Activated CD4-positive, alpha-beta T cell treated with anti-CD3 and anti-CD28 coated beads, Interleukin-2, amount 10 ng/mL, durations not matched to agents 7 days and 5 days (primary cell): ENCODE results near the gene CAMK2N2. TPM values are rescaled to one million over a fixed set of nuclear protein-coding genes. Genes with fewer than 3 reads are reported as not detected.
"Not testable (repeated sequence)": the region's sequence is repeated elsewhere in the genome, so short reads cannot be mapped to it uniquely, and the experiment has no call there.

ENCODE experiments used
- CTCF ChIA-PET: fragments of 350-600 bp; sonication (Branson Sonifier 250); formaldehyde crosslinking; loops from one replicate; lab custom pipeline; 2021; ENCODE audit warnings: antibody characterized with exemption; lab: Charles Lee
- POLR2A ChIA-PET: fragments of 350-600 bp; sonication (Branson Sonifier 250); formaldehyde crosslinking; loops from one replicate; lab custom pipeline; 2021; ENCODE audit warnings: antibody characterized with exemption; lab: Charles Lee
- DNase-seq: peaks from one replicate; pipeline ENCODE4 v3.0.0-alpha.2; 2020
- H3K27ac Mint-ChIP-seq: one replicate; pipeline ENCODE4 v1.8.0; 2021; ENCODE audit warnings: mild to moderate bottlenecking, moderate library complexity, mixed read lengths
- H3K27me3 Mint-ChIP-seq: one replicate; pipeline ENCODE4 v1.8.0; 2021; ENCODE audit warnings: mixed read lengths
- H3K36me3 Mint-ChIP-seq: one replicate; pipeline ENCODE4 v1.8.0; 2021; ENCODE audit warnings: low read depth, mixed read lengths
- H3K4me1 Mint-ChIP-seq: one replicate; pipeline ENCODE4 v1.8.0; 2021; ENCODE audit warnings: mixed read lengths
- H3K4me3 Mint-ChIP-seq: one replicate; pipeline ENCODE4 v1.8.0; 2021; ENCODE audit warnings: mild to moderate bottlenecking, moderate library complexity, mixed read lengths
- H3K9me3 Mint-ChIP-seq: one replicate; pipeline ENCODE4 v1.8.0; 2021; ENCODE audit warnings: mixed read lengths
- total RNA-seq, 2 experiments: library from RNA; stranded (reverse); gene quantifications; one replicate each; pipeline ENCODE4 v1.2.3, GENCODE V29; 2021

Gene CAMK2N2
- total RNA-seq, 2 experiments from 2014 or later = not detected

GRCh38 chr3:184291044-184291737 is 29.8 kb upstream of the CAMK2N2 start:
- H3K27ac Mint-ChIP-seq = no peak overlapping the region
- H3K27me3 Mint-ChIP-seq = peaks cover 4% of the 10 kb centered on the region
- no peak overlapping the region for H3K4me3 Mint-ChIP-seq
- H3K9me3 Mint-ChIP-seq = no peaks in the 10 kb centered on the region
- POLR2A ChIA-PET = no interaction called here
- no peak for DNase-seq
- no peaks in the 10 kb centered on the region for H3K36me3 Mint-ChIP-seq
- H3K4me1 Mint-ChIP-seq = peaks cover 4% of the 10 kb centered on the region
- CTCF ChIA-PET = interaction anchor here (0.6 kb wide), 1 partner anchor 88 kb away, joined by 3 read pairs; no protein-coding TSS in a partner anchor

GRCh38 chr3:184290331-184290730 is 29.0 kb upstream of the CAMK2N2 start:
- CTCF ChIA-PET = no interaction called here
- no peak for DNase-seq
- Mint-ChIP-seq H3K36me3 (no peaks in the 10 kb centered on the region), H3K4me1 (peaks cover 4% of the 10 kb centered on the region), H3K4me3 (no peak overlapping the region), H3K9me3 (no peaks in the 10 kb centered on the region), H3K27me3 (peaks cover 7% of the 10 kb centered on the region), H3K27ac (no peak overlapping the region)
- POLR2A ChIA-PET = no interaction called here

- peak; percentile 66 for DNase-seq
- Mint-ChIP-seq H3K27me3 (peaks cover 7% of the 10 kb centered on the region), H3K9me3 (no peaks in the 10 kb centered on the region), H3K27ac (no peak overlapping the region), H3K4me1 (peaks cover 4% of the 10 kb centered on the region), H3K4me3 (no peak overlapping the region), H3K36me3 (no peaks in the 10 kb centered on the region)
- CTCF ChIA-PET = interaction anchor here (0.6 to 1.1 kb wide), 5 partner anchors 10 to 394 kb away, joined by 3 to 6 read pairs (median 3); no protein-coding TSS in a partner anchor
- POLR2A ChIA-PET = no interaction called here
These were observed 28.1 kb upstream of the CAMK2N2 start for GRCh38 chr3:184289426-184289938.

GRCh38 chr3:184284696-184285095 is 23.3 kb upstream of the CAMK2N2 start:
- POLR2A ChIA-PET = no interaction called here
- no peaks in the 10 kb centered on the region for H3K9me3 Mint-ChIP-seq

GRCh38 chr3:184283681-184284080 is 22.3 kb upstream of the CAMK2N2 start:
- ChIA-PET POLR2A (no interaction called here), CTCF (interaction anchor here (0.6 kb wide), 2 partner anchors 16 to 519 kb away, joined by 3 to 8 read pairs; no protein-coding TSS in a partner anchor)
- Mint-ChIP-seq H3K4me1 (no peaks in the 10 kb centered on the region), H3K4me3 (no peak overlapping the region), H3K27ac (no peak overlapping the region), H3K9me3 (no peaks in the 10 kb centered on the region), H3K27me3 (peaks cover 6% of the 10 kb centered on the region), H3K36me3 (no peaks in the 10 kb centered on the region)
- no peak for DNase-seq

More at GRCh38 chr3:184284696-184285095, 23.3 kb upstream of the CAMK2N2 start:
- Mint-ChIP-seq H3K36me3 (no peaks in the 10 kb centered on the region), H3K4me3 (no peak overlapping the region), H3K4me1 (peaks cover 4% of the 10 kb centered on the region), H3K27ac (no peak overlapping the region), H3K27me3 (peaks cover 7% of the 10 kb centered on the region)
- DNase-seq = peak; percentile 38
- CTCF ChIA-PET = interaction anchor here (0.5 to 1.6 kb wide), 3 partner anchors 57 to 256 kb away, joined by 3 to 5 read pairs (median 4); no protein-coding TSS in a partner anchor

GRCh38 chr3:184282941-184283340 is 21.6 kb upstream of the CAMK2N2 start:
- CTCF ChIA-PET = no interaction called here
- no peak for DNase-seq
- no peak overlapping the region for H3K27ac Mint-ChIP-seq
- no peaks in the 10 kb centered on the region for H3K9me3 Mint-ChIP-seq
- H3K27me3 Mint-ChIP-seq = peaks cover 6% of the 10 kb centered on the region
- H3K36me3 Mint-ChIP-seq = no peaks in the 10 kb centered on the region
- no peaks in the 10 kb centered on the region for H3K4me1 Mint-ChIP-seq
- POLR2A ChIA-PET = no interaction called here
- H3K4me3 Mint-ChIP-seq = no peak overlapping the region

GRCh38 chr3:184277366-184277765 is 16.0 kb upstream of the CAMK2N2 start:
- Mint-ChIP-seq H3K27ac (no peak overlapping the region), H3K27me3 (peaks cover 31% of the 10 kb centered on the region), H3K4me3 (no peak overlapping the region), H3K4me1 (no peaks in the 10 kb centered on the region), H3K9me3 (no peaks in the 10 kb centered on the region), H3K36me3 (no peaks in the 10 kb centered on the region)
- ChIA-PET POLR2A (no interaction called here), CTCF (no interaction called here)
- no peak for DNase-seq

- H3K27me3 Mint-ChIP-seq = peaks cover 31% of the 10 kb centered on the region
- ChIA-PET CTCF (no interaction called here), POLR2A (no interaction called here)
- no peaks in the 10 kb centered on the region for H3K9me3 Mint-ChIP-seq
- no peaks in the 10 kb centered on the region for H3K36me3 Mint-ChIP-seq
- H3K27ac Mint-ChIP-seq = no peak within 1 kb of the TSS
- H3K4me3 Mint-ChIP-seq = no peak within 1 kb of the TSS
- no peak for DNase-seq
- no peaks in the 10 kb centered on the region for H3K4me1 Mint-ChIP-seq
These were observed 14.9 kb upstream of the CAMK2N2 start, which contains the start of gene ECE2 for GRCh38 chr3:184275961-184276910. ECE2 (plus strand) TSS chr3:184276022; CDS start chr3:184276154, 132 bp downstream.

- no peak for DNase-seq
- Mint-ChIP-seq H3K27me3 (peaks cover 31% of the 10 kb centered on the region), H3K4me1 (no peaks in the 10 kb centered on the region), H3K36me3 (no peaks in the 10 kb centered on the region), H3K9me3 (no peaks in the 10 kb centered on the region), H3K27ac (no peak overlapping the region), H3K4me3 (no peak overlapping the region)
- POLR2A ChIA-PET = no interaction called here
- CTCF ChIA-PET = no interaction called here
These were observed 14.0 kb upstream of the CAMK2N2 start for GRCh38 chr3:184275381-184275701.

- Mint-ChIP-seq H3K4me1 (no peaks in the 10 kb centered on the region), H3K27me3 (peaks cover 31% of the 10 kb centered on the region)
These were observed 10.9 kb upstream of the CAMK2N2 start for GRCh38 chr3:184272269-184272668.

GRCh38 chr3:184267249-184267648 is 5.9 kb upstream of the CAMK2N2 start:
- H3K9me3 Mint-ChIP-seq, POLR2A ChIA-PET, H3K36me3 Mint-ChIP-seq, H3K27ac Mint-ChIP-seq, DNase-seq, H3K4me3 Mint-ChIP-seq, H3K4me1 Mint-ChIP-seq, CTCF ChIA-PET: not testable (repeated sequence)
- H3K27me3 Mint-ChIP-seq = peaks cover 26% of the 10 kb centered on the region

More at GRCh38 chr3:184272269-184272668, 10.9 kb upstream of the CAMK2N2 start:
- ChIA-PET CTCF (interaction anchor here (0.6 to 2.3 kb wide), 3 partner anchors 9 to 274 kb away, joined by 4 to 5 read pairs (median 5); no protein-coding TSS in a partner anchor), POLR2A (no interaction called here)
- Mint-ChIP-seq H3K9me3 (no peaks in the 10 kb centered on the region), H3K36me3 (no peaks in the 10 kb centered on the region), H3K4me3 (no peak overlapping the region), H3K27ac (no peak overlapping the region)
- DNase-seq = no peak

GRCh38 chr3:184262764-184263179 is 1.4 kb upstream of the CAMK2N2 start:
- Mint-ChIP-seq H3K4me1 (peaks cover 20% of the 10 kb centered on the region), H3K27me3 (peaks cover 51% of the 10 kb centered on the region), H3K9me3 (no peaks in the 10 kb centered on the region), H3K27ac (no peak overlapping the region), H3K36me3 (peaks cover 6% of the 10 kb centered on the region), H3K4me3 (peak overlapping the region; percentile 59)
- POLR2A ChIA-PET = interaction anchor here (0.7 kb wide), 1 partner anchor 58 kb away, joined by 4 read pairs; no protein-coding TSS in a partner anchor
- DNase-seq = no peak
- CTCF ChIA-PET = interaction anchor here (1.2 to 1.8 kb wide), 2 partner anchors 10 to 13 kb away, joined by 4 to 5 read pairs; partner anchors contain the start of gene EEF1AKMT4
